Measurements from ENCODE around the gene USP49.
"Not testable (repeated sequence)": the region's sequence is repeated elsewhere in the genome, so short reads cannot be mapped to it uniquely, and the experiment has no call there.

The USP49 gene

GRCh38 chr6:41813469-41813868 lies 81.7 kb downstream of the USP49 start:
- CTCF ChIA-PET: interaction anchor here (0.5 to 1.4 kb wide), 4 partner anchors 12 to 231 kb away, joined by 3 read pairs; no protein-coding TSS in a partner anchor
- no peak for TF ChIP-seq MZF1 (tag by site-specific recombination; IDR thresholded peaks at IDR 0.05; ENCODE audit: borderline replicate concordance)
- TF ChIP-seq ZNF449 (tag by site-specific recombination; IDR thresholded peaks at IDR 0.05): no peak
- TF ChIP-seq ZNF701 (tag by site-specific recombination; IDR thresholded peaks at IDR 0.05): no peak
- no peak for TF ChIP-seq ZNF175 (tag by site-specific recombination; IDR thresholded peaks at IDR 0.05)
- no peak for TF ChIP-seq ZNF121 (tag by site-specific recombination; IDR thresholded peaks at IDR 0.05)
- TF ChIP-seq ZSCAN30 (tag by site-specific recombination; IDR thresholded peaks at IDR 0.05): no peak
- no peak for TF ChIP-seq MYNN (tag by site-specific recombination; IDR thresholded peaks at IDR 0.05; ENCODE audit: borderline replicate concordance)
- no peak for TF ChIP-seq REPIN1 (tag by site-specific recombination; IDR thresholded peaks at IDR 0.05; ENCODE audit: low read depth)
- TF ChIP-seq ZBTB6 (tag by site-specific recombination; IDR thresholded peaks at IDR 0.05): no peak
- no peak for TF ChIP-seq ZNF184 (tag by site-specific recombination; IDR thresholded peaks at IDR 0.05)
- no peak for TF ChIP-seq ZNF280D (tag by site-specific recombination; IDR thresholded peaks at IDR 0.05)
- TF ChIP-seq ZSCAN16 (tag by site-specific recombination; IDR thresholded peaks at IDR 0.05): no peak
- TF ChIP-seq ZNF621 (tag by site-specific recombination; IDR thresholded peaks at IDR 0.05): no peak
- TF ChIP-seq ZNF19 (tag by site-specific recombination; IDR thresholded peaks at IDR 0.05; ENCODE audit: low read depth): no peak
- TF ChIP-seq IKZF3 (tag by site-specific recombination; IDR thresholded peaks at IDR 0.05): no peak
- no peak overlapping the region for H3K27ac ChIP-seq (ENCODE audit: extremely low read depth, low read depth, low read length)

GRCh38 chr6:41811946-41812345 lies 83.2 kb downstream of the USP49 start:
- H3K4me3 ChIP-seq (ENCODE audit: low read depth, low read length); POLR2A ChIA-PET; H3K9me3 ChIP-seq (ENCODE audit: control insufficient read depth, insufficient read depth, low read depth, low read length); H3K36me3 ChIP-seq (ENCODE audit: control insufficient read depth in 2 of 2, insufficient read depth in 1 of 2, low read length in 2 of 2); H3K4me1 ChIP-seq (ENCODE audit: control insufficient read depth, insufficient read depth, low read length); H3K27ac ChIP-seq (ENCODE audit: extremely low read depth, low read depth, low read length); CTCF ChIA-PET: not testable (repeated sequence)

More at GRCh38 chr6:41813469-41813868, 81.7 kb downstream of the USP49 start:
- no peaks in the 10 kb centered on the region for H3K9me3 ChIP-seq (ENCODE audit: control insufficient read depth, insufficient read depth, low read depth, low read length)
- H3K4me1 ChIP-seq (ENCODE audit: control insufficient read depth, insufficient read depth, low read length): no peaks in the 10 kb centered on the region
- no peak overlapping the region for H3K4me3 ChIP-seq (ENCODE audit: low read depth, low read length)
- H3K36me3 ChIP-seq (ENCODE audit: control insufficient read depth in 2 of 2, insufficient read depth in 1 of 2, low read length in 2 of 2): no peaks in the 10 kb centered on the region
- POLR2A ChIA-PET: interaction anchor here (0.7 kb wide), 1 partner anchor 26 kb away, joined by 4 read pairs; the partner anchor contains the start of gene TOMM6

DNA sequence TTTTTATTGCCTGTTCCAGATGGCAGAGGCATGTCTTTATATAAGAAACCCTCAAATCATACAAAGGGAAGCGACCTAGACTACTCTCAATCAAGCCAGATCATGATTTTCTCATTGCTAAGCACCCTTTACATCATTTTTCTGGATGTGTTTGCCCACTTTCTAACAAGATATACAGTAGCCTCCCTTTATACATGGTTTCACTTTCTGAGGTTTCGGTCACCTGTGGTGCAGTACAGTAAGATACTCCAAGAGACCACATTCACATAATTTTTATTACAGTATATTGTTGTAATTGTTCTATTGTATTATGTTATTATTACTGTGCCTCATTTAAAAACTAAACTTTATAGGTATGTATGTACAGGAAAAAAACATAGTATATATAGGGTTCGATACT lies 84.1 kb downstream of the USP49 start:
- POLR2A ChIA-PET: no interaction called here
- TF ChIP-seq ZBTB17 (tag by site-specific recombination; IDR thresholded peaks at IDR 0.05) (no peak), ZNF747 (tag by site-specific recombination; IDR thresholded peaks at IDR 0.05) (no peak), KLF10 (tag by site-specific recombination; IDR thresholded peaks at IDR 0.05) (no peak), ZNF157 (tag by site-specific recombination; IDR thresholded peaks at IDR 0.05) (no peak), ZNF2 (tag by site-specific recombination; IDR thresholded peaks at IDR 0.05) (no peak), ZNF645 (tag by site-specific recombination; IDR thresholded peaks at IDR 0.05) (no peak), ZNF24 (tag by site-specific recombination; IDR thresholded peaks at IDR 0.05) (no peak), ZNF48 (tag by site-specific recombination; IDR thresholded peaks at IDR 0.05) (no peak), ZNF394 (tag by site-specific recombination; IDR thresholded peaks at IDR 0.05; ENCODE audit: borderline replicate concordance) (no peak), ZNF354C (tag by site-specific recombination; IDR thresholded peaks at IDR 0.05; ENCODE audit: borderline replicate concordance, low read depth) (no peak), ZXDB (tag by site-specific recombination; IDR thresholded peaks at IDR 0.05) (no peak), ZNF292 (tag by site-specific recombination; IDR thresholded peaks at IDR 0.05; ENCODE audit: borderline replicate concordance, low read depth) (no peak), ZNF138 (tag by site-specific recombination; IDR thresholded peaks at IDR 0.05; ENCODE audit: borderline replicate concordance) (no peak)

More for the DNA sequence above, 84.1 kb downstream of the USP49 start:
- Histone ChIP-seq H3K36me3 (ENCODE audit: control insufficient read depth in 2 of 2, insufficient read depth in 1 of 2, low read length in 2 of 2) (peaks cover 0 to 4% of the 10 kb centered on the region in 2 experiments; a peak in 2 of 3 replicates), H3K9me3 (ENCODE audit: control insufficient read depth, insufficient read depth, low read depth, low read length) (no peaks in the 10 kb centered on the region), H3K27ac (ENCODE audit: extremely low read depth, low read depth, low read length) (no peak overlapping the region), H3K4me3 (ENCODE audit: low read depth, low read length) (no peak overlapping the region), H3K4me1 (ENCODE audit: control insufficient read depth, insufficient read depth, low read length) (no peaks in the 10 kb centered on the region)
- CTCF ChIA-PET: no interaction called here

All from HEK293 (cell line).